Measurements from ENCODE around the gene TBC1D2B. TPM values are rescaled to one million over a fixed set of nuclear protein-coding genes. Genes with fewer than 3 reads are reported as not detected.
A peak's percentile ranks its signal among the peaks of the same experiment; 100 is the strongest.

Gene TBC1D2B
- total and polyA plus RNA-seq, 4 donors = 21.8 to 62.9 (median 38.9) TPM

- Histone ChIP-seq H3K36me3 (ENCODE audit: control insufficient read depth in 4 of 4, insufficient read depth in 4 of 4, low read length in 4 of 4) (peaks cover 12 to 43% (median 34%) of the 10 kb centered on the region in 4 donors), H3K4me3 (no peak overlapping the region), H3K27me3 (ENCODE audit: control insufficient read depth in 3 of 3, insufficient read depth in 3 of 3, low read length in 2 of 3) (no peaks in the 10 kb centered on the region), H3K9ac (ENCODE audit: insufficient read depth in 1 of 2, low read length in 2 of 2) (no peak overlapping the region), H3K27ac (ENCODE audit: low read depth in 1 of 2, low read length in 1 of 2) (peak overlapping the region in 1 of 2 donors; percentile 55), H3K9me3 (ENCODE audit: control insufficient read depth in 4 of 4, insufficient read depth in 3 of 4, low read length in 3 of 4) (no peaks in the 10 kb centered on the region), H3K4me1 (ENCODE audit: control insufficient read depth in 5 of 5, insufficient read depth in 5 of 5, low read length in 5 of 5) (peaks cover 0 to 16% (median 9%) of the 10 kb centered on the region in 5 donors)
- no peak for DNase-seq
- ATAC-seq (ENCODE audit: insufficient read depth, low FRiP score) = peak; percentile 42
- 36 to 53% methylated on average over 11 of the region's 11 CpGs for WGBS, 2 donors
- no peak for TF ChIP-seq CTCF (IDR thresholded peaks at IDR 0.05; ENCODE audit: control extremely low read depth, extremely low read depth)
Observed at GRCh38 chr15:78018946-78019644, 58.4 kb downstream of the TBC1D2B start.

GRCh38 chr15:78018445-78018844 is 59.1 kb downstream of the TBC1D2B start:
- DNase-seq (no peak), ATAC-seq (ENCODE audit: insufficient read depth, low FRiP score) (no peak)
- TF ChIP-seq CTCF (IDR thresholded peaks at IDR 0.05; ENCODE audit: control extremely low read depth, extremely low read depth) = no peak
- Histone ChIP-seq H3K27ac (ENCODE audit: low read depth in 1 of 2, low read length in 1 of 2) (peak overlapping the region in 1 of 2 donors; percentile 66), H3K27me3 (ENCODE audit: control insufficient read depth in 3 of 3, insufficient read depth in 3 of 3, low read length in 2 of 3) (no peaks in the 10 kb centered on the region), H3K9ac (ENCODE audit: insufficient read depth in 1 of 2, low read length in 2 of 2) (no peak overlapping the region), H3K4me3 (no peak overlapping the region), H3K9me3 (ENCODE audit: control insufficient read depth in 4 of 4, insufficient read depth in 3 of 4, low read length in 3 of 4) (no peaks in the 10 kb centered on the region), H3K36me3 (ENCODE audit: control insufficient read depth in 4 of 4, insufficient read depth in 4 of 4, low read length in 4 of 4) (peaks cover 12 to 42% (median 32%) of the 10 kb centered on the region in 4 donors), H3K4me1 (ENCODE audit: control insufficient read depth in 5 of 5, insufficient read depth in 5 of 5, low read length in 5 of 5) (peaks cover 0 to 10% (median 5%) of the 10 kb centered on the region in 5 donors)
- 69 to 81% methylated on average over 4 of the region's 4 CpGs for WGBS, 2 donors

GRCh38 chr15:78016860-78017259 is 60.7 kb downstream of the TBC1D2B start:
- no peak overlapping the region for H3K4me3 ChIP-seq
- 33 to 46% methylated on average over 1 of the region's 1 CpG for WGBS, 2 donors
- DNase-seq = no peak
- ATAC-seq (ENCODE audit: insufficient read depth, low FRiP score) = no peak
- H3K4me1 ChIP-seq (ENCODE audit: control insufficient read depth in 5 of 5, insufficient read depth in 5 of 5, low read length in 5 of 5) = peaks cover 0 to 3% (median 0%) of the 10 kb centered on the region in 5 donors
- no peaks in the 10 kb centered on the region for H3K9me3 ChIP-seq (ENCODE audit: control insufficient read depth in 4 of 4, insufficient read depth in 3 of 4, low read length in 3 of 4)
- H3K27me3 ChIP-seq (ENCODE audit: control insufficient read depth in 3 of 3, insufficient read depth in 3 of 3, low read length in 2 of 3) = no peaks in the 10 kb centered on the region
- H3K9ac ChIP-seq (ENCODE audit: insufficient read depth in 1 of 2, low read length in 2 of 2) = no peak overlapping the region
- TF ChIP-seq CTCF (IDR thresholded peaks at IDR 0.05; ENCODE audit: control extremely low read depth, extremely low read depth) = no peak
- H3K36me3 ChIP-seq (ENCODE audit: control insufficient read depth in 4 of 4, insufficient read depth in 4 of 4, low read length in 4 of 4) = peaks cover 12 to 40% (median 29%) of the 10 kb centered on the region in 4 donors
- H3K27ac ChIP-seq (ENCODE audit: low read depth in 1 of 2, low read length in 1 of 2) = no peak overlapping the region

Data from lung (tissue), 12 donors.